EL (cell line): ENCODE results near the gene NPTN.
"Not testable (repeated sequence)": the region's sequence is repeated elsewhere in the genome, so short reads cannot be mapped to it uniquely, and the experiment has no call there.

ENCODE experiments used
- DNase-seq: peaks from one replicate; pipeline ENCODE4 v3.0.0-alpha.2; 2016

Gene NPTN

GRCh38 chr15:73600413-73601335, 32.5 kb downstream of the NPTN start:
- no peak for DNase-seq

- peak; percentile 63 for DNase-seq
These were observed 33.3 kb downstream of the NPTN start for GRCh38 chr15:73599934-73600333.

- no peak for DNase-seq
These were observed 34.5 kb downstream of the NPTN start for GRCh38 chr15:73598530-73599160.

GRCh38 chr15:73597036-73597638, 36.1 kb downstream of the NPTN start:
- no peak for DNase-seq

DNA sequence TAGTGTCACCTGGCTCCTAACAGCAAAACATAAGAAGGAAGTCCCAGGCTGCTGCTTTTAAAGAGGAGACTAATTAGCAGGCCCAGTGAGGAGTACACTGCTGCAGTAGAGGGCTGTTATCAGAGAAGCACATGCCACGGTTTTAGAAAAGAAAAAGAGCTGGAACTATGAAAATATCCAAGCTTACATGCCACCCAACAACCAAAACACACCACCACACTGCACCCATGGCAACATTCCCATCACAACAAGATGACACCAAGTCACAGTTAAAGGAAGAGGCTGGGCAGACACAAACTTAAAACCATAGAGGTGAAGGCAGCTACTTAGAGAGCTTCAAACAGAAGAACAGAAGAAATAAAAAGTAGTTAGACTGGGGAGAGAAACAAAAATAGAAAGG, 37.0 kb downstream of the NPTN start:
- DNase-seq = no peak

DNA sequence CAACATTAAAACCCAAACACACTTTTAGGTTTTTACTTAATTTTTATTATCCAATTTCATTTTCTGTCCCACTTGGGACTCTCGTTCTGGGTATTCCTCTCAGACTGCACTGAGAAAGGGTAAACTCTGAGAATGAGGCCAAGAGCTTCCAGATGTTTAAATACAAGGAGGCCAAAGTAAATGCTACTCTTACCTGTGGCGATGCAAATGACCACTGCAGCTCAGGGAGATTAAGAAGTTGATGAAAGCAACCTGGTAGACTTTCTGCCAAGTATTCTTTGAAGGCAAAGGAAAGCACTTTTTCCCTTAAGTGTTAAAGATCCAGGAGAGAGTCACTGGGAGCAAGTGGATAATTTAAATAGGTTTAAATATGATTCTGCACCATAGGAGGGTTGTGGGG, 39.1 kb downstream of the NPTN start:
- DNase-seq = no peak

GRCh38 chr15:73593304-73594074, 39.7 kb downstream of the NPTN start:
- DNase-seq = no peak

GRCh38 chr15:73590263-73590662, 42.9 kb downstream of the NPTN start:
- no peak for DNase-seq

DNA sequence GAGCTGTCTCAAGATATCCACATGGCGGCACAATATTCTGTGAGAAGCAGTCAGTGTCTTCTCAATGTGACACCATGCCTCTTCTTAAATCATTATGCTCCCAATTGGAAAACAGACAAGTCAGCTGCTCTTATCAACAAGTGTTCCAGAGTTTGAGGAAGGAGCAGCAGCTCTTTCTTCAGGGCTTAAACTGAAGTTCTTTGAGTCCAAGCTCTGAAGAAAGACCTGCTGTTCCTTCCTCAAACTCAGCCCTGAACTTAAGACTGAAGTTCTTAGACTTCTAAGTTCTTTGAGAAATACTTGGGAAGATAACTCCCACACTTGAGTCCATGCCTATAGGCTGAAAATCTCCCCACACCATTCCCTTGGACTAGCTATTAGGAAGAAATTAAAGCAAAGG, 43.4 kb downstream of the NPTN start:
- DNase-seq = no peak

GRCh38 chr15:73585871-73586654, 47.1 kb downstream of the NPTN start:
- no peak for DNase-seq

DNA sequence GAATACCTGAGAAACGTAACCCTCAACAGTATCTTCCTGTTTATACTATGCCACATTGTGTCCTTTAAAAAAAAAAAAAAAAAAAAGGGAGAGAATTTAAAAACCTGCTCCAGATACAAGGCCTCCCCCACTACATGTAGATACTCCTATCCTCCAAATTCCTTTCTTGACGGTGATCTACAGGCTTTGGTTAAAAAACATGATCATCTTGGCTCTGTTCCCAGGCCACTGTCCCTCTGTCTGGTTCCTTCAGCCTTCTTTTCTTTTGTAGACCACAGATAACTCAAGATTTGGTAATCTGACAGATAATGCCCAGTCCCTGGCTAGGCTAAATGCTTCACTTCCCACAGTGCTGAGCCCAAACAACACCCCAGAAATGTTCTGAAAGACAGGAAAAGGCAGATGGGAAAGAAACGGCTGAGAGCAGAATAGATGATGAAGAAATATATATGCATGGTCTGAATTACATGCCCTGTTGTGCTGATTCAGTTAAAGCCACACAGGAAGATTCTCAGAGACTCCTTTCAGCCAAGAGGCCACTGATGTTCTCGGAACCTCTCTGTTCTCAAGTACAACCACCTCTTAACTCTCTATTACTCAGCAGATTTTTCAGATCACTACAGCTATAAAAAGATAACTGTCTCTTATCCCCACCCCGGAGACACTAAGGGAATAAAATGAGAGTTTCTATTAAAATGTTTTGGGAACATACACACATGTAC, 48.3 kb downstream of the NPTN start:
- no peak for DNase-seq

DNA sequence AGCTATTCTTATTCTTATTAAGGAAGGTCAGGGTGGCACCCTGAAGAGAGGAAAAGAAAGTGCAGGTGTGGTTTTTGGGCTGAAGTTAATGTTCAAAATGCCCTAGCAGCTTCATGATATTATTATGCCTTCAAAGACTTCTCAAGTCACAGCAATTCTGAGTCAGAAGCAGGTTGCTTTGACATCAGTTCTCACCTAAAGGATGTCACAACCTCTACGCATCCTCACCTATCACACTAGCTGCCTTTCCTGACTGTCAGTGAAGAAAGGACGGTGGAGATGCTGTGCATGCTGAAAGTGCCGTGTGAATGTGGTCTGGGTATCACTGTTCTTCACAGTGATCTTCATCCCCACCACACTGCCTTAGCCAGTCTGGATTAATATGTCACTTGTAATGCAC, 49.6 kb downstream of the NPTN start:
- DNase-seq = no peak

- no peak for DNase-seq
These were observed 50.3 kb downstream of the NPTN start for GRCh38 chr15:73582851-73583379.

- no peak for DNase-seq
These were observed 55.2 kb downstream of the NPTN start for GRCh38 chr15:73578026-73578425.

DNA sequence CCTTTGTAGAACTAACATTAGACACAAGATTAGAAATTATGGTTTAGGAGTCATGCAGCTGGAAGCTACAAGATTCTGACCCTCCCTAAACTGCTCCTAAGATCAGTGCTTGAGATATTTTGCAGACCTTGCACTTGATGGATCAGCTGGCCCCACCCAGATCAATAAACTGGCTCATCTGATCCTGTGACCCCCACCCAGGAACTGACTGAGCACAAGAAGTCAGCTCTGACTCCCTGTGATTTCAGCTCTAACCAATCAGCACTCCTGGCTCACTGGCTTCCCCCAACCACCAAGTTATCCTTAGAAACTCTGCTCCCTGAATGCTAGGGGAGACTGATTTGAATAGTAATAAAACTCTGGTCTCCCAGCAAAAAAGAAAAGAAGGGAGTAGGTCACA, 55.6 kb downstream of the NPTN start:
- DNase-seq = not testable (repeated sequence)

DNA sequence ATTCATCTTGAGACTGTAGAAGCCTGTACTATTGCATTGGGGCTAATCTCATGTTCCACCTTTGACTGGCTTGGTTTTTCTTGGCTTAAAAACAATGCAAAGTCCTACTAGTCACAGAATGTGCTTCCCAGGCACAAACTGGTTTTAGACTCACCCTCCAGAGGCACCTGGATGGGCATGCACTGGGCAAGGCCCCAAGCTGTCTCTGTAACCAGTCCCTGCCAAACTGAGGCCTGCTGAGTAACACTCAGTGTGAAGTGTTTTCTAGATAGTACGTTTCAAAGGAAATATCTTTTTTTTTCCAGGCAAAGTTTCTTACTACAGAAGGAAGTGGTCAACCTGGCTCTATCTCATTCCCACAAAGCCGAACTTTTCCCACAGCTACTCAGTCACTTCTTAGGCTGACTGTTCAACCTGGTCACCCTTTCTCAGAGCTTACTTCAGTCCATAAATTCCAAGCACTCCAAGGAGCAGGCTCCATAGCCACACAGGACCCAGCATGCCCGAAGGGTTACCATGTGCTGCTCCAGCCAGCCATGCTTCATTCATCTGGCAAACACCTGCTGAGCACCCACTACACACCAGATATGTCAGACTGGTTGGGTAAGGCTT, 57.4 kb downstream of the NPTN start:
- DNase-seq = peak; percentile 9

GRCh38 chr15:73573572-73573971, 59.6 kb downstream of the NPTN start:
- DNase-seq = peak; percentile 13

GRCh38 chr15:73573037-73573436, 60.2 kb downstream of the NPTN start:
- no peak for DNase-seq

DNA sequence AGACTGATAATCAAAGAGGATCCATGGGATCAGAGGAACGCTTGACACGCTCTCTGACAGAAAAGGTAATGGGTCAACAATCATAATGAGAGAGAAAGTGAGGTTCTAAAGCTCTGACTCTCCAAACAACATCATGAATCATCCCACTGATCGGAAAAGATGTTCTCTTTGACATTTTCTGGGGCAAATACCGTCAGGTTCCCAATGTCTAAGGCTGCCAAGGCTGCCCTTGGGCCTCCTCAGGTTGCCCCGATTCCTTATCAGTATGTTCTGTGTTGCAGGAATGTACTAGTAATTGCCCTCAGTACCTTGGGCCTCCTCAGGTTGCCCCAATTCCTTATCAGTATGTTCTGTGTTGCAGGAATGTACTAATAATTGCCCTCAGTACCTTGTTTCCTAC, 60.9 kb downstream of the NPTN start:
- DNase-seq = no peak

DNA sequence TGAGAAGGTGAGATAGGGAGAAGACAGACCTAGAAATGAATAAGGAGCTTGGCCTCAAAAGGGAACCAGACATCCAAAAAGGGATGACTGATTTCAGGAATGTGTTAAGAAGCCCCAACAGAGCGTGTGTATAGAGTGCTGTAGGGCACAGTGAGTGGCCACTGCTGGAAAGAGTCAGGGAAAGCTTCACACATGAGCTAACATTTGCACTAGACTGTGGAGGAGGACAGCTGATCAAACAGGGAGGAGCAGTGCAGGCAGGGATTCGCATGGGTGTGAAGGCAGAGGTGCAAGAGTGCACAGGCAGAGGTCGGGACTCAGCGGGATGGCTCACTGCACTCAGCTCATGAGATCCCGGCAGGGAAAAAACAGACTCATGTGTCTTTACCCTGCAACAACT, 61.8 kb downstream of the NPTN start:
- DNase-seq = no peak
